ENCODE results near the gene AUNIP. TPM values are rescaled to one million over a fixed set of nuclear protein-coding genes. Genes with fewer than 3 reads are reported as not detected.

The AUNIP gene
- total RNA-seq, 4 donors from 2014 or later = not detected

- ATAC-seq (ENCODE audit: low FRiP score) = peak; percentile 89
- no peak for TF ChIP-seq CTCF (IDR thresholded peaks at IDR 0.05)
- no peak for DNase-seq (ENCODE audit: low spot score)
Measured at GRCh38 chr1:25819491-25820246, 39.6 kb downstream of the AUNIP start, which contains the start of gene MTFR1L. MTFR1L (plus strand) TSS chr1:25819954; CDS start chr1:25823105, 3,151 bp downstream.

GRCh38 chr1:25818569-25818968 is 40.7 kb downstream of the AUNIP start:
- DNase-seq (ENCODE audit: low spot score) (no peak), ATAC-seq (ENCODE audit: low FRiP score) (no peak)
- no peak for TF ChIP-seq CTCF (IDR thresholded peaks at IDR 0.05)

GRCh38 chr1:25817840-25818501 is 41.3 kb downstream of the AUNIP start:
- DNase-seq (ENCODE audit: low spot score) (no peak), ATAC-seq (ENCODE audit: low FRiP score) (no peak)
- TF ChIP-seq CTCF (IDR thresholded peaks at IDR 0.05) = no peak

GRCh38 chr1:25816112-25816718 is 43.0 kb downstream of the AUNIP start:
- ATAC-seq (ENCODE audit: low FRiP score) = no peak
- DNase-seq (ENCODE audit: low spot score) = no peak
- no peak for TF ChIP-seq CTCF (IDR thresholded peaks at IDR 0.05)

GRCh38 chr1:25815208-25816111 is 43.8 kb downstream of the AUNIP start:
- DNase-seq (ENCODE audit: low spot score) (no peak), ATAC-seq (ENCODE audit: low FRiP score) (no peak)
- TF ChIP-seq CTCF (IDR thresholded peaks at IDR 0.05) = no peak

- TF ChIP-seq CTCF (IDR thresholded peaks at IDR 0.05) = no peak
- no peak for ATAC-seq (ENCODE audit: low FRiP score)
- no peak for DNase-seq (ENCODE audit: low spot score)
Measured at GRCh38 chr1:25814549-25815087, 44.6 kb downstream of the AUNIP start.
